Right renal pelvis (tissue), 4 donors: ENCODE data around the gene WNK1. TPM values are rescaled to one million over a fixed set of nuclear protein-coding genes. Genes with fewer than 3 reads are reported as not detected.
A peak's percentile ranks its signal among the peaks of the same experiment; 100 is the strongest.
"Not testable (repeated sequence)": the region's sequence is repeated elsewhere in the genome, so short reads cannot be mapped to it uniquely, and the experiment has no call there.

Experiments
- DNase-seq, 4 donors: peaks; one replicate each; pipeline ENCODE4 v3.0.0-alpha.2; 2013; ENCODE audit warnings: low read depth in 4 of 4, low spot score in 3 of 4, missing footprints in 1 of 4
- polyA plus RNA-seq, 4 donors: library from polyadenylated mRNA; unstranded; fragments of 120-200 nt; gene quantifications; one replicate each; pipeline ENCODE4 v1.2.1, GENCODE V29; 2013; ENCODE audit not compliant: insufficient read length in 4 of 4

The WNK1 gene
- polyA plus RNA-seq, 4 donors: 101 to 115 (median 106) TPM

- DNase-seq: no peak
Observed at GRCh38 chr12:810116-810515, 57.7 kb downstream of the WNK1 start.

GRCh38 chr12:810671-811415 is 58.5 kb downstream of the WNK1 start:
- DNase-seq: no peak

- no peak for DNase-seq
Observed at GRCh38 chr12:812950-813349, 60.6 kb downstream of the WNK1 start.

- not testable (repeated sequence) for DNase-seq
Observed at GRCh38 chr12:817456-817855, 65.1 kb downstream of the WNK1 start.

GRCh38 chr12:817941-818600 is 65.7 kb downstream of the WNK1 start:
- no peak for DNase-seq

GRCh38 chr12:818733-819132 is 66.4 kb downstream of the WNK1 start:
- no peak for DNase-seq

GRCh38 chr12:820336-820735 is 68.0 kb downstream of the WNK1 start:
- DNase-seq: no peak

- DNase-seq: no peak
Observed at GRCh38 chr12:823028-823698, 70.8 kb downstream of the WNK1 start.

- no peak for DNase-seq
Observed at GRCh38 chr12:826331-826730, 74.0 kb downstream of the WNK1 start.

- DNase-seq: no peak
Observed at GRCh38 chr12:828726-829395, 76.5 kb downstream of the WNK1 start.

- DNase-seq: no peak
Observed at GRCh38 chr12:830111-830867, 77.9 kb downstream of the WNK1 start.

- DNase-seq: no peak
Observed at GRCh38 chr12:835754-836518, 83.6 kb downstream of the WNK1 start.

GRCh38 chr12:836952-837351 is 84.6 kb downstream of the WNK1 start:
- DNase-seq: no peak

- no peak for DNase-seq
Observed at GRCh38 chr12:837548-837947, 85.2 kb downstream of the WNK1 start.

GRCh38 chr12:843609-844008 is 91.2 kb downstream of the WNK1 start:
- DNase-seq: no peak

- peak in 2 of 4 donors; percentile 8 for DNase-seq
Observed at GRCh38 chr12:846421-846820, 94.0 kb downstream of the WNK1 start.

GRCh38 chr12:848173-848865 is 95.9 kb downstream of the WNK1 start:
- no peak for DNase-seq

GRCh38 chr12:848882-849527 is 96.6 kb downstream of the WNK1 start:
- no peak for DNase-seq
